SH-SY5Y (cell line): ENCODE measurements around the gene ITPR2.

ENCODE experiments used
- GATA2 ChIP-seq: IDR thresholded peaks from 2 replicates; pipeline ENCODE4 v1.6.1; 2011; ENCODE audit warnings: mild to moderate bottlenecking, low read depth, low read length
- GATA3 ChIP-seq: IDR thresholded peaks from 2 replicates; pipeline ENCODE4 v1.6.1; 2011; ENCODE audit warnings: low read depth, mild to moderate bottlenecking, low read length, moderate library complexity

GRCh38 chr12:26451763-26452162 lies 381.2 kb downstream of the ITPR2 start:
- TF ChIP-seq GATA2 (no peak), GATA3 (no peak)
